GM12864 (cell line): Measurements from ENCODE around the gene CASP12.
"Not testable (repeated sequence)": the region's sequence is repeated elsewhere in the genome, so short reads cannot be mapped to it uniquely, and the experiment has no call there.

Experiments used
- DNase-seq: peaks from one replicate; pipeline ENCODE4 v3.0.0-alpha.2; 2011; ENCODE audit warnings: low read depth
- H3K4me3 ChIP-seq: 2 replicates; pipeline ENCODE4 v1.5.1; 2011; ENCODE audit warnings: mild to moderate bottlenecking, low read depth, low read length, control low read depth
- TF ChIP-seq, protein P1 (sequence below): IDR thresholded peaks from 2 replicates; pipeline ENCODE4 v1.5.1; 2011; ENCODE audit warnings: low read depth, mild to moderate bottlenecking, moderate library complexity, low read length, control low read depth, inconsistent platforms; ENCODE audit errors: missing control alignments

The CASP12 gene

DNA sequence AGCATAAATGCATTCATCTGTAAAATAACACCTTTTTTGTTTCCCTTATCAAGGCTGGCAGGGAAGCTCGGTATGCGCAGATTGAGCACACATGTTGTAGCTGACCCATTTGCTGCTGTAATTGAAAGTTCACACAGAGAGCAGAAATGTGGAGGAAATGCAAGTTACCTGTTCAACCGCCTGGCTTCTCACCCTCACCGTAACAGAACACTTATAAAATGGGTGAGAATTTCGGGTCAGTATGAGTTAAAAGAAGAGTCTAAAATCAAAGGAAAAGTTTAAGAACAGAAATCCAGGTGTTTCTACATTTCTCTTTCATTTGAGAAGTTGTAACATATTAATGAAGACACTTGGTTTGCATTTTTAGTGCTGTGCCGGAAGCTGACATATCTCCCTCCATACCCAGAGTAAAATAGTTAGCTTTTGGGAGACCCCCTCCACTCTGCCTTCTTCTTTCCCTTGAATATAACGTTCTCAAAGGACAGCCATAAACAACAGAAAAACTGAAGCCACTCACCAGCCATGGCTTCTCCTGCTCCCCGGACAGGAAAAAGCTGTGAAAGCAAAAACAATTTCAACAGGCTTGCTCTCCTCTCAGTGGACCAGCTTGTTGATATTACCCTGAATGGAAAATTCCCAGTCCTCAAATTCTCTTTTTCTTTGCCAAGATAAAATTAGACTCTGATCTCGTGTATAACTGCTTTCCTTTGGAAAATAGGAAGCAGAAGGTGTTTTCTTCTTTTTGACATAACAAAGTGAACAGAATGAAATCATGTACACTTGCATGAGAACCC lies at the start of gene CASP12:
CASP12 (minus strand) TSS at position 570 of the 794 bp plus-strand sequence.
- DNase-seq = peak; percentile 13
- no peak within 1 kb of the TSS for H3K4me3 ChIP-seq

DNA sequence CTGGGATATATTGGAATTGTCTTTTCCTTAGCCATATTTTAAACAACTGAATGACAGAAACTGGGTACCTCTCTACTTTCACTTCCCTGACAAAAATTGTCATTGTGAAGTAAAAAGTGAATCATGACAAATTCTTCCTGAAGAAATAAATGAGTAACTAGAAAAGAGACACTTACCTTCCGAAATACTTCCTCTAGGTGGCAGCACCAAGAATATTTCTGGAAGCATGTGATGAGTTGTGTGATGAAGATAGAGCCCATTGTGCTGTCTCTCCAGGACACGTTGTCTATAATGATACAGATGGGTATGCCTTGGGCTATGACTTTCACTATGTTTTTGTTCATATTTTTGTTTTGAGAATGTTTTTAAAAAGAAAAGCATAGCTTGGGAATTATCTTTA lies 48.6 kb upstream of the CASP12 start:
- DNase-seq = peak; percentile 18
- TF ChIP-seq, protein P1, sequence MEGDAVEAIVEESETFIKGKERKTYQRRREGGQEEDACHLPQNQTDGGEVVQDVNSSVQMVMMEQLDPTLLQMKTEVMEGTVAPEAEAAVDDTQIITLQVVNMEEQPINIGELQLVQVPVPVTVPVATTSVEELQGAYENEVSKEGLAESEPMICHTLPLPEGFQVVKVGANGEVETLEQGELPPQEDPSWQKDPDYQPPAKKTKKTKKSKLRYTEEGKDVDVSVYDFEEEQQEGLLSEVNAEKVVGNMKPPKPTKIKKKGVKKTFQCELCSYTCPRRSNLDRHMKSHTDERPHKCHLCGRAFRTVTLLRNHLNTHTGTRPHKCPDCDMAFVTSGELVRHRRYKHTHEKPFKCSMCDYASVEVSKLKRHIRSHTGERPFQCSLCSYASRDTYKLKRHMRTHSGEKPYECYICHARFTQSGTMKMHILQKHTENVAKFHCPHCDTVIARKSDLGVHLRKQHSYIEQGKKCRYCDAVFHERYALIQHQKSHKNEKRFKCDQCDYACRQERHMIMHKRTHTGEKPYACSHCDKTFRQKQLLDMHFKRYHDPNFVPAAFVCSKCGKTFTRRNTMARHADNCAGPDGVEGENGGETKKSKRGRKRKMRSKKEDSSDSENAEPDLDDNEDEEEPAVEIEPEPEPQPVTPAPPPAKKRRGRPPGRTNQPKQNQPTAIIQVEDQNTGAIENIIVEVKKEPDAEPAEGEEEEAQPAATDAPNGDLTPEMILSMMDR = peak; percentile 51
- H3K4me3 ChIP-seq = no peak overlapping the region

More for the DNA sequence above, at the start of gene CASP12:
- TF ChIP-seq, protein P1 = no peak

DNA sequence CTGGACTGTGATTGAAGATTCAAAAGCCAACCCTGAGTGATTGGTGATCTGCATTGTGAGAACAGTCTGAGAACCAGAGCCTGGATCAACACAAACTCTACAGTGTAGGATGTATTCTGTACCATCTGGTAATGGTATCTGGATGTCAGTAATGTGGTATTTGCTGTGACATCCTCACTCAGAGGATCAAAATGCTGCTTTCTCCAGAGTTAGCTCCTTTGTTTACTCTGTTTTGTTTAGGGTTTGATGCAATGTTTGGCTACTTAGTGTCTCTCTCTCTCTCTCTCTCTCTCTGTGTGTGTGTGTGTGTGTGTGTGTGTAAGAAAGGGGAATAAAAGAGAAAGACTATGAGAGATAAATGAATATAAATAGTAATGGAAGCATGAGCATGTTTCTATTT lies 45.8 kb upstream of the CASP12 start:
- no peak for DNase-seq
- TF ChIP-seq, protein P1 = no peak
- H3K4me3 ChIP-seq = no peak overlapping the region

DNA sequence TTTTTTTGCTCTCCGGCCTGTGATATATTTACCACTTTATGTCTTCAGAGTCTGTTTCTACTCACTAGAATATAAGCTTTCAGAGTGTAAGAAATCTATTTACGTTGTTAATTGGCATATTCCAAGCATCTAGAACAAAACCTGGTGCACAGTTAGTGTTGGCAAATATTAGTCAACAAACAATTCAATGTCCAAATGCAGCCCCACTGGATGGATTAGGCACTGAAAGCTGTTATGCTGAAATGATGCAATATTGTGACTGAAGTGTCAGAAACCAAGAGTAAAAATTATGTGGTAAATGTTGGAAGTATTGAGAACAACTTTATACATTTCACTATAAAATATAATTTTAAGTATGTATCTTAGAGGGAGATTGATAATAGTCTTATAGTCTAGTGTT lies 45.3 kb upstream of the CASP12 start:
- no peak for DNase-seq
- no peak overlapping the region for H3K4me3 ChIP-seq
- TF ChIP-seq, protein P1 = no peak

DNA sequence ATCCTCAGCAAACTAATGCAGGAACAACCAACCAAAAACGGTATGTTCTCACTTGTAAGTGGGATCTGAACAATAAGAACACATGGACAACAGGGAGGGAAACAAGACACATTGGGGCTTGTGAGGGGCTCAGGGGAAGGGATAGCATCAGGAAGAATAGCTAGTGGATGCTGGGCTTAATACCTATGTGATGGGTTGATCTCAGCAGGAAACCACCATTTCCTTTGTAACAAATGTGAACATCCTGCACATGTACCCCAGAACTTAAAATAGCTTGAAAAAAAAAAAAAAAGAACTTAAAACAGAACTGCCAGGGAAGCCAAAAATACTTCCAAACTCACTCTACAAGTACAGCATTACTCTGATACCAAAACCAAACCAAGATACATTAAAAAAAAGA lies 36.3 kb upstream of the CASP12 start:
- no peak overlapping the region for H3K4me3 ChIP-seq
- TF ChIP-seq, protein P1 = no peak

DNA sequence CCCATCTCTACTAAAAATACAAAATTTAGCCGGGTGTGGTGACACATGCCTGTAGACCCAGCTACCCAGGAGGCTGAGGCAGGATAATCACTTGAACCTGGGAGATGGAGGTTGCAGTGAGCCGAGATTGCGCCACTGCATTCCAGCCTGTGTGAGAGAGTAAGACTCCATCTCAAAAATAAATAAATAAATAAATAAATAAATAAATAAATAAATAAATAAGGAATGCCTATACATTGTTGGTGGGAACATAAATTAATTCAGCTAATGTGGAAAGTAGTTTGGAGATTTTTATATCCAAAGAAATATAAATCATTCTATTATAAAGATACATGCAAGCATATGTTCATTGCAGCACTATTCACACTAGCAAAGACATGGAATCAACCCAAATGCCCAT lies 35.8 kb upstream of the CASP12 start:
- DNase-seq, H3K4me3 ChIP-seq: not testable (repeated sequence)

More for the DNA sequence above, 36.3 kb upstream of the CASP12 start:
- DNase-seq = no peak

DNA sequence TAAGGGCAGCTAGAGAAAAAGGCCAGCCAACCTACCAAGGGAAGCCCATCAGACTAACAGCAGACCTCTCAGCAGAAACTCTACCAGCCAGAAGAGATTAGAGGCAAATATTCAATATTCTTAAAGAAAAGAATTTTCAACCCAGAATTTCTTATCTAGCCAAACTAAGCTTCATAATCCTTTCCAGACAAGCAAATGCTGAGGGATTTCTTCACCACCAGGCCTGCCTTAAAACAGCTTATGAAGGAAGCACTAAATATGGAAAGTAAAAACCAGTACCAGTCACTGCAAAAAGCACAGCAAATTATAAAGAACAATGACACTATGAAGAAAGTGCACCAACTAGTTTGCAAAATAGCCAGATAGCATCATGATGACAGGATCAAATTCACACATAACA lies 30.6 kb upstream of the CASP12 start:
- DNase-seq = no peak
- TF ChIP-seq, protein P1 = no peak
- H3K4me3 ChIP-seq = no peak overlapping the region
